Middle frontal gyrus (tissue), 1 donor: ENCODE results near the gene GRHL3.

Source experiments
- DNase-seq: peaks from one replicate; pipeline ENCODE4 v3.0.0-alpha.2; 2015; ENCODE audit warnings: low spot score; ENCODE audit errors: extremely low spot score

The GRHL3 gene

GRCh38 chr1:24392982-24393650 lies 74.0 kb downstream of the GRHL3 start:
- DNase-seq: no peak

GRCh38 chr1:24393892-24394291 lies 74.7 kb downstream of the GRHL3 start:
- no peak for DNase-seq

- no peak for DNase-seq
Measured at GRCh38 chr1:24400065-24400464, 80.9 kb downstream of the GRHL3 start.

- DNase-seq: no peak
Measured at GRCh38 chr1:24403806-24404205, 84.6 kb downstream of the GRHL3 start.
